Ecto neural progenitor cell (in vitro differentiated cells): ENCODE measurements around the gene SPTLC1.

ENCODE experiments used
- DNase-seq: peaks from one replicate; pipeline ENCODE4 v3.0.0-alpha.2; 2018; ENCODE audit warnings: low spot score

The SPTLC1 gene

DNA sequence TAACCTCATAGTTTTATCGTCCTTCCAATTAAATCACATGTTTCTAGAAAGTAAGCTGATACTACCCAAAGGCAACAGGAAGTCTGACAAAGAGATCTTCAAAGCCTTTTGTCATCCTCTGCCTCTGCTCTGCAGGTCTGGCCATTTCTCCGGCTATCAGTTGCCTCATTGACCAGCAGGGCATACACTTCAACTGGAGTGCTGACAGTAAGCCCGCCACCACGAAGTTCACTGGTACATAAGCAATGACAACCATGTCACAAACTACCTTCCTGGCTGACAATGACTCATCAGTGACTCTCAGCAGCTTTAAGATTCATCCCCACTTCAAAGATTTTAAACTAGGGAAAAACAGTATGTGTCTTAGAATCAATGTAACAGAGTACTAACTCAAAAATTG lies 20.6 kb downstream of the SPTLC1 start:
- DNase-seq, result no peak

DNA sequence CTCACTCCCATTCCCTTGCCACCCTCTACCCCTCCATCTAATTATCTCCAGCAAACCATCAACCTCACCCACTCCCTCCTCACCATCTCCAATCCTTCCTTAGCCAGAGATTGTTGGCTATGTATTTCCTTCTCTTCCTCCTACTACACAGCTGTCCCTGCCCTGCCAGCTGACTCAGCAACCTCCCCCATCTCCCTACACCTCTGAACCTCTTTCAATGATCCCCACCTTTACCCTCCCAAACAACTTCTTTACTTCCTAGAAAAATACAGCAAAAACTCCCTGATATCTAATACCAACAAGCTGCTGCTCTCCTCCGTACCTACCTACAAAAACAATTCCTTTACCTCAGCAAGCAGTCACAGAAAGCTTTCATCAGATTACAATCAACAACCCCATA lies 37.3 kb downstream of the SPTLC1 start:
- no peak for DNase-seq

DNA sequence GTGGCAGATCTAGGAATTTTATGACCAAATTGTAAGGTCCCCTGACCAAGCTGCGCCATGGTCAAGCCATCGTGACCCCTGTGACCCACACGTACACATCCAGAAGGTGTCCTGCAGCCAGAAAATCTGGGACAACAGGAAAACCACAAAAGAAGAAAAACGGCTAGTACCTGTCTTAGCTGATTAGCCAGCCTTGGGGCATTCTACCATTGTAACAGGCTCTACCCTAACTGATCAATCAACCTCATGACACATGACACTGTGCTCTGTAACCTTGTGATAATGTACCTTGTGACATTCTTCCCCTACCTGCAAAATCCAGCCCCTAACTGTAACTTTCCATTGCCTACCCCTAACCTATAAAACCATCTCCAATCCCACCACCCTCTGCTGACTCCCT lies 43.6 kb downstream of the SPTLC1 start:
- DNase-seq, result no peak

DNA sequence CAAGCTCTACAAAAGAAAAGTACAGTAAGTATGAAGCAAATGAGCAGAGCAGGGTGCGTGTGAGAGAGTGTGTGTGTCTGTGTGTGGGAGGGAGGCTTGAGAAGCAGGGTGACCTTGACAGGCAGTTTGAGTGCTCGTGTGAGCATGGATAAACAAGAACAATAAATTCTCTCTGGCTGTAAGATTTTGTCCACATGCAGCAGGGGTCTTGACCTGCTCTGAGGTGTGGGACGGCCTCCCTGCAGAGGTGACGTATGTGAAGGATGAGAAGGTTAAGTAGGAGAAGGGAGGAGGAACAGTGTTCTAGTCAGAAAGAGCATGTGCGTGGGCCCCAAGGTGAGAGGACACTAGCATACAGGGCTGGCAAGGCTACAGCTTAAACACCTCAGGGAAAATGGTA lies 49.0 kb downstream of the SPTLC1 start:
- no peak for DNase-seq

- DNase-seq, result no peak
Observed at GRCh38 chr9:92064711-92065110, 50.5 kb downstream of the SPTLC1 start.

DNA sequence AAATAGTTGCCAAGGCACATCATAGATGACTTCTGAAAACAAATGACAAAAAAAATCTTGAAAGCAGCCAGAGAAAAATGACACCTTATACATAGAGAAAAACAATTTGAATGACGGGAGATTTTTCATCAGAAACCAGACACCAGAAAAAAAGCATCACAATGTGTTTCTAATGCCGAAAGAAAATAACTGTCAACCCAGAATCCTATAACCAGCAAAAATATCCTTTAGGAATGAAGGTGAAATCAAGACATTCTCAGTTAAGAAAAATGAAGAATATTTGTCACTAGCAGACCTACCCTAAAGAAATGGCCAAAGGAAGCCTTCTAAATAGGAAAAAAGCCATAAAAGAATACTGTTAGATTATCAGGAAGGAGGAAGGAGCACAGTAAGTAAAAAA lies 54.0 kb downstream of the SPTLC1 start:
- DNase-seq, result no peak

DNA sequence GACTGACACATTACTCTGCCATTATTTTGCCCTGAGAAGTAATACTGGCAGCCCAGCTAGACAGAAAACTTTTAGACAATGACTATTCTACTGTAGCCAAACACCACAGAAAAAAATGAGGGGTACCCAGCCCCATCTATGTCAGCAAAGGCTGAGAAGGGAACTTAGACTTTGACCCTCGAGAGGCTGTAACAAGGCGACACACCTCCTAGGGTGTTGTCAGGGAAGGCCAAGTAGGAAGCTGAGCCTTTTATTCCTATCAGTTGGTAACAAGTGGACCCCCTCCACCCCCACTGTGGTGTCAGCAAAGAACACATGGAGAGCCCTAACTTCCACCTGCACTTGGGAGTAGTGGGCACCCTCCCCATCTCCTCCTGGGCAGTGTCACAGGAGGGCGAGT lies 55.6 kb downstream of the SPTLC1 start:
- DNase-seq, result no peak

GRCh38 chr9:92058723-92059444 lies 56.3 kb downstream of the SPTLC1 start:
- no peak for DNase-seq

GRCh38 chr9:92058026-92058425 lies 57.2 kb downstream of the SPTLC1 start:
- no peak for DNase-seq

- DNase-seq, result no peak
Observed at GRCh38 chr9:92057226-92057625, 58.0 kb downstream of the SPTLC1 start.

- no peak for DNase-seq
Observed at GRCh38 chr9:92055624-92056023, 59.6 kb downstream of the SPTLC1 start.

- no peak for DNase-seq
Observed at GRCh38 chr9:92048924-92049625, 66.1 kb downstream of the SPTLC1 start.

GRCh38 chr9:92047500-92047899 lies 67.7 kb downstream of the SPTLC1 start:
- DNase-seq, result no peak

DNA sequence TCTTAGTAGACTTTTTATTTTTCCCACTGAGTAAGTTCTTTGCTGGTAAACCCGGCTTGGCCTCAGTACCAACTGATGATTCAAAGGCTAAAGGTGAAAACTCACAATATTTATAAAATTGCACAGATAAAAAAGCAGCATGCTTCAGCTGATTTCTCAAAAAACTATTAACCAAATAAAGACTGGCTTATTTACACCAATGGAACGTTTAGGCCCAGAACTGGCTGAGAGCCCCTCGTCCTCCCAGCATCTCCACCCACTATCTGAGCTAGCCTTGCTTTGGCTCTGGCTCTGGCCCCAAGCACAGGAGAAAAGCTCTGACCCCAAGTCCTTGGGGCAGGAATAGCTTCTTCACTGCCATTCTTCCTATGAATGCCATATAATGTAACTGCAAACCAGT lies 68.5 kb downstream of the SPTLC1 start:
- no peak for DNase-seq

GRCh38 chr9:92044936-92045335 lies 70.3 kb downstream of the SPTLC1 start:
- no peak for DNase-seq

GRCh38 chr9:92043002-92043401 lies 72.2 kb downstream of the SPTLC1 start:
- no peak for DNase-seq

DNA sequence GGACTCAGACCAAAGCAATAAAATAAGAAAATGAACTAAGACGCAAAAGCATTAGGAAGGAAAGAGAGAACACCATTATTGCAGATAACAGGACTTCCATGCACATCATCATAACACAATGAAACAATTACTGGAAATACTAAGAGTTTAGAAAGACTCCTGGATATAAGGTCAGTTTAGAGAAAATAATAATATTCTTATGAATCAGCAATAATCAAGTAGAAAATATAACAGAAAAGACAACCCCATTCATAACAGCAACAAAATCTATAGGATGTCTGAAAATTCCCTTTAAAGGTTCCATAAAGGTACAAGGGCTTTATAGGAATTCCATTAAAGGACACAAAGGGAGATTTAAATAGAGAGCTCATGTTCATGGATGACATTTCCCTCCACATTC lies 73.0 kb downstream of the SPTLC1 start:
- no peak for DNase-seq

GRCh38 chr9:92036756-92037155 lies 78.5 kb downstream of the SPTLC1 start:
- no peak for DNase-seq

GRCh38 chr9:92036411-92036746 lies 78.8 kb downstream of the SPTLC1 start:
- no peak for DNase-seq

DNA sequence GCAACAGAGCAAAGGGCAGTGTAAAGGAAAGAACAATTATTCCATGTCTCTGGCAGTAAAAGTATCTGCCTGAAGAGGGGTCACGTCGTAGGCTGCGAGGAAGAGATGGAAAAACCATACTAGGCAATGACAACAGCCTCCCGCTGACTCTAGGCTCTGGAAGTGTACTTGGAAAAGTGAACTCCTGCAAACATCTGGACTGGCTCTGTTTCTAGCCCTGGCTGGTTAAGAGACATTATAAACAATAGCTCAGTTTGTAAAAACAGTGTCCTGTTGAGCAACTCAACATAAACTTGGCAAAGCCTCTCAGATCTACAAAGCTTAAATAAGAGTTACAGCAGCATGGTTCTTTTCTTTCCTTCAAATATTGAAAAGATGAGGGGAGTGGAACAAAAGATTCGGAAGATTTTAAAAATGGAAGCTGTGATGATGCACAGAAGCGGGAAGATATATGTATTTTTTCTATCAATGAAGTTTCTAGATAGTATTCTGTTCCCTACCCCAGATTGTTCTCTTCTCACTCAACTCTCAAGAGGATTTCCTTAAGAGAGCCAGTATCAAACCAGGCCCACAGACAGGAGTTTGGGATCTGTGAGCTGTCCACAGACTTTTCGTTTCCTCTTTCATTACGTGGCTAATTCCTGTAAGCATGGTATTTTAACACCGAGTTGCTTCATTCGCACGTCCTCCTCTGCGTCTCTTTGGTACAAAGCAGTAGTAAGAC lies 79.4 kb downstream of the SPTLC1 start:
- no peak for DNase-seq

DNA sequence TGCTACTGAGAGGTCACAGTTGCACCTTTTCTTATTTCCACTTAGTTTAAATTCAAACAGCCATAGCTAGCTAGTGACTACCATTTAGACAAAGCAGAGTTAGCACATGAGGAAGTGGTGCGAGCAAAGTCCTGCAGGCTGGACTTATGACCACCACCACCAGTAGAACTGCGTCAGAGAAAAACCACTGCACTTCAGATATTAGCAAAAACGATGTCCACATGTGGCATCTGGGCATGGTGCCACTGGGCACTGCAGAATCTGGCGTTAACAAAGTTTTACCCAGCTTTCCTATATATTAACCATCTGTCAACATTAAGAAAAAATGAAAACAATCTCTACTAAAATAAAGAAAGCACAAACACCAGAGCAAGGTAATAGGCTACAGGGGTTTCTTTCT lies 80.1 kb downstream of the SPTLC1 start:
- no peak for DNase-seq

DNA sequence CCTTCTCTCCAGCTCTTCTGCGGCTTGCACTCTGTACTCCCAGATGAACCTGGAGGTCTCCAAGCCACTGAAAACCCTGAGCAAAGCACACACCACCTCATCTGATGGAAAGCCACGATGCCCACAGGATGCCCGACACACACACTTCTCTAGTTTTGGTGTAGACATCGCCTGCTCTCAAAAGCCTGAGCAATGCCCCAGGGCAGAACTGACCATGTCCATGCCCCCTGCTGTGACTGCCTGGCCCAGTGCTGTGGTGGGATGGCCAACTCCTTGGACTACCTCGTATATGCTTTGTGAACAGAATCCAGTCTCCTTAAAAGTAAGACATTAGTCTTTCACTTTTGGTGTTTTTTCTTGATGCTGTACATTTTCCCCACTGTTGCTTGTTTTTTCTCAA lies 81.2 kb downstream of the SPTLC1 start:
- DNase-seq, result no peak

DNA sequence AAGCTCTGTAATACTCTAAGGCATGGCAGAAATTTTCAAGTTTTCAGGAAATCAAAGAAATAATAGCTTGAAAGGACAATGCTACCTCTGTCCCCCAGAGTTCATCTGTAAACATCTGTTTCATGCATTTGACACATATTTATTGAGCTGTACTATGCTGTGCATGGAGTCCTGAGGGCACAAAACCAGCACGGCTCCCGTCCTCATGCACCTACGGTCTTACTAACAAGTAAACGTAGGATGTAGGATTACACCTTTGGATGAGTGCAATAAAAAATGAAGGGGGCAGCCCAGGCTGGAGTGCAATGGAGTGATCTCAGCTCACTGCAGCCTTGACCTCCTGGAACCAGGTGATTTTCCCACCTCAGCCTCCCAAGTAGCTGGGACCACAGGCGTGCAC lies 81.9 kb downstream of the SPTLC1 start:
- no peak for DNase-seq
